ENCODE data around the gene LSM5. TPM values are rescaled to one million over a fixed set of nuclear protein-coding genes. Genes with fewer than 3 reads are reported as not detected.

LSM5 gene
- total RNA-seq, 1 donor from 2014 or later: 168 TPM

GRCh38 chr7:32516551-32517100 is 26.4 kb upstream of the LSM5 start:
- peaks cover 4% of the 10 kb centered on the region for H3K27me3 Mint-ChIP-seq (ENCODE audit: insufficient read depth, low read depth)

DNA sequence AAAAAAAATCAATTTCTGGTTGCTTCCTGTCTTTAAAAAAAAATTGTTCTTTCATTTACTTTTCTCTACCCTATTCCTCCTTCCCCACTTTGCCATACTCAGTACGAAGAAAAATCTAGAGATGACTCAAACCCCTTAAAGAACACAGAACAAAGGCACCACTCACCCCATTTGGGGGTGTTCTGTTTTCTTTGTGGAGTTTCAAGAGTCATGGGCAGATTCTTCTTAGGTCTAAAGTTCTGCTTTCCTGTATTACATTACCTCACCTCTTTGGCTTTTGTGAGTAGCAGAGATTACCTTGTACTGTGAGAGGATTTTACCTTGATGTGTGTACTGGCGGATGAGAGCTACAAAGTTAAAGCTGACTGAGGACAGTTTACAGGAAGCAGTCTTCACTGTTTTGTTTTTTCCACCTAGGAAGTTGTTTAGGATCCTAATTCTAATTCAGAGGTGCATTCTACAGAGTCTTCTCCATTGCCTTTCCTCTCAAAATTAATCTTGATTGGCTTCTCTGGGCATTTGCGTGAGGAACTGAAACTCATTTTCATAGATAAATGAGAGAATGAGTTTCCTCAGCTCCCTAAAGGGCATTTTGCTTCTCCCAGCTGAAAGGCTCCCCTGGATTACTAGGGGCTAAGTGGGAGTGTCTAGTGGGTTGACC is 25.8 kb upstream of the LSM5 start:
- Histone ChIP-seq H3K36me3 (peaks cover 5% of the 10 kb centered on the region), H3K27me3 (no peaks in the 10 kb centered on the region), H4K20me1 (ENCODE audit: low read depth) (no peaks in the 10 kb centered on the region), H3K4me3 (no peak overlapping the region), H3F3A (ENCODE audit: low read depth) (peaks cover 3% of the 10 kb centered on the region), H3K27ac (no peak overlapping the region), H3K4me2 (no peak overlapping the region), H3K4me1 (no peaks in the 10 kb centered on the region), H3K9ac (no peak overlapping the region), H3K9me3 (ENCODE audit: low read depth) (peaks cover 30% of the 10 kb centered on the region), H2AFZ (replicated peaks) (no peak overlapping the region), H3K79me2 (ENCODE audit: low read depth) (peaks cover 51% of the 10 kb centered on the region)
- Mint-ChIP-seq H3K27ac (no peak overlapping the region), H3K4me3 (no peak overlapping the region), H3K27me3 (ENCODE audit: insufficient read depth, low read depth) (peaks cover 6% of the 10 kb centered on the region), H3K9me3 (peaks cover 85% of the 10 kb centered on the region), H3K4me1 (no peaks in the 10 kb centered on the region), H3K36me3 (peaks cover 63% of the 10 kb centered on the region)
- DNase-seq (ENCODE audit: low spot score): no peak
- no peak for TF ChIP-seq EZH2phosphoT487 (IDR thresholded peaks at IDR 0.05)
- TF ChIP-seq, protein P1, sequence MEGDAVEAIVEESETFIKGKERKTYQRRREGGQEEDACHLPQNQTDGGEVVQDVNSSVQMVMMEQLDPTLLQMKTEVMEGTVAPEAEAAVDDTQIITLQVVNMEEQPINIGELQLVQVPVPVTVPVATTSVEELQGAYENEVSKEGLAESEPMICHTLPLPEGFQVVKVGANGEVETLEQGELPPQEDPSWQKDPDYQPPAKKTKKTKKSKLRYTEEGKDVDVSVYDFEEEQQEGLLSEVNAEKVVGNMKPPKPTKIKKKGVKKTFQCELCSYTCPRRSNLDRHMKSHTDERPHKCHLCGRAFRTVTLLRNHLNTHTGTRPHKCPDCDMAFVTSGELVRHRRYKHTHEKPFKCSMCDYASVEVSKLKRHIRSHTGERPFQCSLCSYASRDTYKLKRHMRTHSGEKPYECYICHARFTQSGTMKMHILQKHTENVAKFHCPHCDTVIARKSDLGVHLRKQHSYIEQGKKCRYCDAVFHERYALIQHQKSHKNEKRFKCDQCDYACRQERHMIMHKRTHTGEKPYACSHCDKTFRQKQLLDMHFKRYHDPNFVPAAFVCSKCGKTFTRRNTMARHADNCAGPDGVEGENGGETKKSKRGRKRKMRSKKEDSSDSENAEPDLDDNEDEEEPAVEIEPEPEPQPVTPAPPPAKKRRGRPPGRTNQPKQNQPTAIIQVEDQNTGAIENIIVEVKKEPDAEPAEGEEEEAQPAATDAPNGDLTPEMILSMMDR (IDR thresholded peaks at IDR 0.05): no peak
- TF ChIP-seq EZH2 (IDR thresholded peaks at IDR 0.05): no peak

More at GRCh38 chr7:32516551-32517100, 26.4 kb upstream of the LSM5 start:
- no peaks in the 10 kb centered on the region for H3K27me3 ChIP-seq
- H3K4me1 ChIP-seq: no peaks in the 10 kb centered on the region
- Mint-ChIP-seq H3K9me3 (peaks cover 85% of the 10 kb centered on the region), H3K4me1 (no peaks in the 10 kb centered on the region), H3K4me3 (no peak overlapping the region), H3K27ac (no peak overlapping the region), H3K36me3 (peaks cover 63% of the 10 kb centered on the region)
- no peak overlapping the region for H3K4me2 ChIP-seq
- H3K4me3 ChIP-seq: no peak overlapping the region
- TF ChIP-seq, protein P1 (IDR thresholded peaks at IDR 0.05): no peak
- TF ChIP-seq EZH2 (IDR thresholded peaks at IDR 0.05) (no peak), EZH2phosphoT487 (IDR thresholded peaks at IDR 0.05) (no peak)
- no peak overlapping the region for H3K9ac ChIP-seq
- peaks cover 3% of the 10 kb centered on the region for H3F3A ChIP-seq (ENCODE audit: low read depth)
- H2AFZ ChIP-seq (replicated peaks): no peak overlapping the region
- no peaks in the 10 kb centered on the region for H4K20me1 ChIP-seq (ENCODE audit: low read depth)
- H3K9me3 ChIP-seq (ENCODE audit: low read depth): peaks cover 30% of the 10 kb centered on the region
- peaks cover 46% of the 10 kb centered on the region for H3K79me2 ChIP-seq (ENCODE audit: low read depth)
- DNase-seq (ENCODE audit: low spot score): no peak
- peaks cover 5% of the 10 kb centered on the region for H3K36me3 ChIP-seq
- H3K27ac ChIP-seq: no peak overlapping the region

DNA sequence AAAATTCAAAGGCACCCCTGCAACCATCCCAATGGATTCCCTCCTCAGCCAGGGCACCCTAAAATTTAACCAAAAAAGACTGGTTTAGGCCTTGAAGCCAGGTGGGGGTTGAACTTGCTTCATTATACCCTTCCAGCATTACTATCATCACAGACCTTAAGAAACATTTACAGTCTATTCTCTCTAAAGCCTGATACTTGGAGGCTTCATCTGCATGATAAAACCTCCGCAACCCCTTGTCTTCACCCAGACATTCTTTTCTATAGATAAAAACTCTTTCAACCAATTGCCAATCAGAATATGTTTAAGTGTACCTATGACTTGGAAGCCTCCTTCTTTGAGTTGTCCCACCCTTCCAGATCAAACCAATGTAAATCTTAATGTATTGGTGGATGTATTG is 23.0 kb upstream of the LSM5 start:
- H3K9me3 ChIP-seq (ENCODE audit: low read depth): peaks cover 6% of the 10 kb centered on the region
- no peak overlapping the region for H3K4me2 ChIP-seq
- H3K27ac ChIP-seq: no peak overlapping the region
- H4K20me1 ChIP-seq (ENCODE audit: low read depth): no peaks in the 10 kb centered on the region
- no peak overlapping the region for H3K9ac ChIP-seq
- no peak overlapping the region for H2AFZ ChIP-seq (replicated peaks)
- peaks cover 3% of the 10 kb centered on the region for H3F3A ChIP-seq (ENCODE audit: low read depth)
- H3K27me3 ChIP-seq: no peaks in the 10 kb centered on the region
- peaks cover 59% of the 10 kb centered on the region for H3K79me2 ChIP-seq (ENCODE audit: low read depth)
- H3K4me3 ChIP-seq: no peak overlapping the region
- H3K36me3 Mint-ChIP-seq: peaks cover 61% of the 10 kb centered on the region
- no peak overlapping the region for H3K4me3 Mint-ChIP-seq
- no peaks in the 10 kb centered on the region for H3K4me1 ChIP-seq
- H3K36me3 ChIP-seq: peaks cover 4% of the 10 kb centered on the region
- no peak for DNase-seq (ENCODE audit: low spot score)
- H3K27me3 Mint-ChIP-seq (ENCODE audit: insufficient read depth, low read depth): peaks cover 4% of the 10 kb centered on the region
- H3K27ac Mint-ChIP-seq: no peak overlapping the region
- no peak for TF ChIP-seq EZH2 (IDR thresholded peaks at IDR 0.05)
- TF ChIP-seq, protein P1 (IDR thresholded peaks at IDR 0.05): no peak
- no peak for TF ChIP-seq EZH2phosphoT487 (IDR thresholded peaks at IDR 0.05)
- peaks cover 82% of the 10 kb centered on the region for H3K9me3 Mint-ChIP-seq
- H3K4me1 Mint-ChIP-seq: no peaks in the 10 kb centered on the region
